Mesendoderm (in vitro differentiated cells): Measurements from ENCODE around the gene ZFHX2.

Experiments
- DNase-seq: peaks from one replicate; pipeline ENCODE4 v3.0.0; 2013
- H2AK5ac ChIP-seq: 2 replicates; pipeline ENCODE4 v1.6.1; 2013; ENCODE audit warnings: low read length, inconsistent platforms
- H2BK120ac ChIP-seq: 2 replicates; pipeline ENCODE4 v1.6.1; 2013; ENCODE audit warnings: low read depth, mild to moderate bottlenecking, low read length, moderate library complexity, mixed read lengths
- H2BK15ac ChIP-seq: replicated peaks from 2 replicates; pipeline ENCODE4 v1.6.1; 2013; ENCODE audit warnings: low read depth, mild to moderate bottlenecking, moderate library complexity
- H2BK5ac ChIP-seq: 2 replicates; pipeline ENCODE4 v1.6.1; 2013; ENCODE audit warnings: low read length, inconsistent platforms
- H3K18ac ChIP-seq: 2 replicates; pipeline ENCODE4 v1.6.1; 2013; ENCODE audit warnings: mild to moderate bottlenecking, low read length, mixed read lengths
- H3K23ac ChIP-seq: one replicate; pipeline ENCODE4 v1.6.1; 2013; ENCODE audit warnings: low read length
- H3K27ac ChIP-seq: 2 replicates; pipeline ENCODE4 v1.5.1; 2013; ENCODE audit warnings: low read depth, mild to moderate bottlenecking, inconsistent platforms, low read length, moderate library complexity
- H3K27me3 ChIP-seq: 2 replicates; pipeline ENCODE4 v1.6.1; 2013; ENCODE audit warnings: low read length, control low read depth, mild to moderate bottlenecking, inconsistent platforms; ENCODE audit not compliant: insufficient read depth, poor library complexity
- H3K36me3 ChIP-seq: 2 replicates; pipeline ENCODE4 v1.6.1; 2013; ENCODE audit warnings: low read length, inconsistent platforms; ENCODE audit not compliant: control insufficient read depth, insufficient read depth
- H3K4ac ChIP-seq: one replicate; pipeline ENCODE4 v1.6.1; 2013; ENCODE audit warnings: low read depth, mild to moderate bottlenecking, low read length, moderate library complexity
- H3K4me1 ChIP-seq: 2 replicates; pipeline ENCODE4 v1.6.1; 2013; ENCODE audit warnings: low read depth, low read length, inconsistent platforms; ENCODE audit not compliant: control insufficient read depth
- H3K4me2 ChIP-seq: 2 replicates; pipeline ENCODE4 v1.6.1; 2013; ENCODE audit warnings: low read length
- H3K4me3 ChIP-seq: 2 replicates; pipeline ENCODE4 v1.5.1; 2013; ENCODE audit warnings: mild to moderate bottlenecking, low read length
- H3K56ac ChIP-seq: one replicate; pipeline ENCODE4 v1.6.1; 2013; ENCODE audit warnings: low read length
- H3K79me1 ChIP-seq: 2 replicates; pipeline ENCODE4 v1.6.1; 2013; ENCODE audit warnings: low read length, inconsistent platforms
- H3K79me2 ChIP-seq: 2 replicates; pipeline ENCODE4 v1.6.1; 2013; ENCODE audit warnings: mild to moderate bottlenecking, low read length; ENCODE audit not compliant: control insufficient read depth, insufficient read depth
- H3K9ac ChIP-seq: 2 replicates; pipeline ENCODE4 v1.6.1; 2013; ENCODE audit warnings: low read length, inconsistent platforms
- H4K5ac ChIP-seq: one replicate; pipeline ENCODE4 v1.6.1; 2013; ENCODE audit warnings: low read length
- H4K8ac ChIP-seq: one replicate; pipeline ENCODE4 v1.6.1; 2013; ENCODE audit warnings: low read depth, mild to moderate bottlenecking, control low read depth, low read length, moderate library complexity
- WGBS: extraction: QIAGEN DNeasy Blood & Tissue Kit; methylation state at CpG from one replicate; pipeline ENCODE4 v1.1.7; 2013; ENCODE audit warnings: low lambda C conversion rate, missing lambda C conversion rate; ENCODE audit not compliant: insufficient coverage; ENCODE audit errors: extremely low coverage; 5-methylcytosine and 5-hydroxymethylcytosine counted together

ZFHX2 gene

DNA sequence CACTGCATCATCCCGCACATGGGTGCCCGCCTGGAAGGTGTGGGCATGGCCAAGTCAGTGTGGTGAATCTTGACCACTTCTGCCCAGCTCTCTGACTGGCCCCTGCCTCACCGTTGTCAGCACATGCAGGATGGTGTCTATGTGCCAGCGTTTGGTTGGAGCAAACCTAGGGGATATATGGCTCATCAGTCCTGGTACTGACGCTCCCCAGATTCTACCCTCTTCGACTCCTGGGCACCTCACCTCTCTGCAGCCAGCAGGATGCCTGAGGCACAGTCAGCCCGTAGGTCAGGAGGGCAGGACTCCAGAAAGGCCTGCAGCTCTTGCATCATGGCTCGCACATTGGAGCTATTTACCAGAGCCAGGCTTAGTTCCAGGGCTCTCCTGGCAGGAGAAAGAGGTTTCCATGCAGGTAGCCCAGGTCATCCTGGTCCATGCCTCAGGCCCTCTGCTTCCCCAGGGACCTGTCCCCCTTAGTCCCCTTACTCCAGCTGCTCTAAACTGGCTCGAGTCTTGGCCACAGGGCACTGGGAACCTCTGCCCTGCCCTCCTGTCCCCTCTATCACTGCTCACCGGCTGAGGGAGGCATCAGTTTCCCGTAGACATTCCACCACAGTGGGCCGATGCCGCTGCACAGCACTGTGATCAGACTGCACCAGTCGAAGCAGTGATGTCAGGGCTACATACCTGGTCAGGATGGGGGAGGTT, 12.1 kb upstream of the ZFHX2 start:
- Histone ChIP-seq H3K4me1 (peaks cover 3% of the 10 kb centered on the region), H3K18ac (no peak overlapping the region), H3K79me1 (peaks cover 8% of the 10 kb centered on the region), H3K4ac (no peak overlapping the region), H3K4me2 (no peak overlapping the region), H3K9ac (no peak overlapping the region), H3K27ac (no peak overlapping the region), H3K27me3 (no peaks in the 10 kb centered on the region), H2BK15ac (no peak overlapping the region), H4K5ac (no peak overlapping the region), H4K8ac (no peak overlapping the region), H3K56ac (no peak overlapping the region), H2BK5ac (no peak overlapping the region), H2AK5ac (no peak overlapping the region), H3K36me3 (peaks cover 8% of the 10 kb centered on the region), H3K23ac (no peak overlapping the region), H3K79me2 (no peaks in the 10 kb centered on the region), H3K4me3 (no peak overlapping the region), H2BK120ac (no peak overlapping the region)
- DNase-seq, result no peak
- WGBS, result no CpG with 5 or more reads among the region's 14 CpGs

GRCh38 chr14:23562822-23563472, 11.4 kb upstream of the ZFHX2 start:
- Histone ChIP-seq H3K9ac (no peak overlapping the region), H3K27ac (no peak overlapping the region), H2AK5ac (no peak overlapping the region), H3K23ac (no peak overlapping the region), H4K8ac (no peak overlapping the region), H3K4me3 (no peak overlapping the region), H3K79me2 (no peaks in the 10 kb centered on the region), H3K4me2 (no peak overlapping the region), H3K56ac (no peak overlapping the region), H3K18ac (no peak overlapping the region), H3K79me1 (peaks cover 8% of the 10 kb centered on the region), H2BK15ac (no peak overlapping the region), H3K36me3 (peaks cover 10% of the 10 kb centered on the region), H3K4ac (no peak overlapping the region), H2BK5ac (no peak overlapping the region), H2BK120ac (no peak overlapping the region), H3K4me1 (no peaks in the 10 kb centered on the region), H4K5ac (no peak overlapping the region), H3K27me3 (no peaks in the 10 kb centered on the region)
- peak; percentile 81 for DNase-seq
- no CpG with 5 or more reads among the region's 2 CpGs for WGBS

- no peaks in the 10 kb centered on the region for H3K27me3 ChIP-seq
- H3K79me1 ChIP-seq, result peaks cover 8% of the 10 kb centered on the region
- H3K36me3 ChIP-seq, result peaks cover 10% of the 10 kb centered on the region
- no CpG with 5 or more reads among the region's 15 CpGs for WGBS
- H3K4me3 ChIP-seq, result no peak overlapping the region
- H2BK5ac ChIP-seq, result no peak overlapping the region
- H3K56ac ChIP-seq, result no peak overlapping the region
- H4K8ac ChIP-seq, result no peak overlapping the region
- H3K9ac ChIP-seq, result no peak overlapping the region
- H3K4me2 ChIP-seq, result no peak overlapping the region
- H2BK120ac ChIP-seq, result no peak overlapping the region
- no peak overlapping the region for H3K27ac ChIP-seq
- no peak overlapping the region for H2AK5ac ChIP-seq
- H2BK15ac ChIP-seq, result no peak overlapping the region
- no peak overlapping the region for H4K5ac ChIP-seq
- H3K4ac ChIP-seq, result no peak overlapping the region
- H3K18ac ChIP-seq, result no peak overlapping the region
- no peaks in the 10 kb centered on the region for H3K4me1 ChIP-seq
- H3K79me2 ChIP-seq, result no peaks in the 10 kb centered on the region
- DNase-seq, result no peak
- no peak overlapping the region for H3K23ac ChIP-seq
Observed at GRCh38 chr14:23561873-23562821, 10.6 kb upstream of the ZFHX2 start.

- H3K36me3 ChIP-seq, result peaks cover 10% of the 10 kb centered on the region
- H3K27me3 ChIP-seq, result no peaks in the 10 kb centered on the region
- H3K4me3 ChIP-seq, result no peak overlapping the region
- no peak overlapping the region for H2BK120ac ChIP-seq
- H4K8ac ChIP-seq, result no peak overlapping the region
- no peaks in the 10 kb centered on the region for H3K4me1 ChIP-seq
- no peak overlapping the region for H3K27ac ChIP-seq
- peaks cover 4% of the 10 kb centered on the region for H3K79me1 ChIP-seq
- DNase-seq, result no peak
- no peak overlapping the region for H3K4me2 ChIP-seq
- no peak overlapping the region for H2AK5ac ChIP-seq
- H3K79me2 ChIP-seq, result no peaks in the 10 kb centered on the region
- no peak overlapping the region for H3K56ac ChIP-seq
- no peak overlapping the region for H4K5ac ChIP-seq
- H3K9ac ChIP-seq, result no peak overlapping the region
- H3K23ac ChIP-seq, result no peak overlapping the region
- H3K18ac ChIP-seq, result no peak overlapping the region
- H2BK5ac ChIP-seq, result no peak overlapping the region
- WGBS, result no CpG with 5 or more reads among the region's 2 CpGs
- H3K4ac ChIP-seq, result no peak overlapping the region
- no peak overlapping the region for H2BK15ac ChIP-seq
Observed at GRCh38 chr14:23561259-23561658, 9.7 kb upstream of the ZFHX2 start.

DNA sequence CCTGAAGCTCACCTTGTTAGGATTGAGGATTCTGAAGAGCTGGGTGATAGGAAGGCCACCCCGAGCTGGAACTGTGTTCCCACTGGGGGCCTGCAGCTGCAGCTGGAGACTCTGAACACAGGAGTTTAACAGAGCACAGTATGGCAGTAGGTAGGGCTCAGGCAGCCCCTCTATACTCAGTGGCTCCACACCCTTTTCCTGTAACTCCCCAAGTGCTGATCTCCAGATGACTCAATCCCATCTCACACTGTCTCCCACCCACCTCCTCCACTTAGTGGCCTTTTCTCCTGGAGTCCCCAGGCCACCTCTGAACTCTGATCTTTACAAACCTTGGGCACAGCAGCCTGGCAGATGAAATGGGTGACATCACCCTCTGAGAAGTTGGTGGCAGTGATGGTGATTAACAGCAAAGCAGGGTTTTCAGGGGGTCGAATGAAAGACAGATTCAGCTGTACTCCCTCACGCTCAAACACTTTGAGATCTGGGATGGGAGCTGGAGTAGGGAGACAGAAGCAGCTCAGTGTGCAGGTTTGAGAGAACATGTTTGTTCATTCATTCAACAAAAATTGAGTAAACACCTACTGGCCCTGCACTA, 8.5 kb upstream of the ZFHX2 start:
- Histone ChIP-seq H2AK5ac (no peak overlapping the region), H2BK15ac (no peak overlapping the region), H3K79me1 (no peaks in the 10 kb centered on the region), H3K4me1 (no peaks in the 10 kb centered on the region), H2BK120ac (no peak overlapping the region), H3K56ac (no peak overlapping the region), H4K8ac (no peak overlapping the region), H3K27ac (no peak overlapping the region), H3K4me3 (no peak overlapping the region), H4K5ac (no peak overlapping the region), H3K23ac (no peak overlapping the region), H3K36me3 (peaks cover 10% of the 10 kb centered on the region), H3K4me2 (no peak overlapping the region), H3K27me3 (no peaks in the 10 kb centered on the region), H2BK5ac (no peak overlapping the region), H3K18ac (no peak overlapping the region), H3K4ac (no peak overlapping the region), H3K79me2 (no peaks in the 10 kb centered on the region), H3K9ac (no peak overlapping the region)
- no CpG with 5 or more reads among the region's 3 CpGs for WGBS
- DNase-seq, result no peak
